ENCODE data around the gene GALNT10.

GALNT10 gene

DNA sequence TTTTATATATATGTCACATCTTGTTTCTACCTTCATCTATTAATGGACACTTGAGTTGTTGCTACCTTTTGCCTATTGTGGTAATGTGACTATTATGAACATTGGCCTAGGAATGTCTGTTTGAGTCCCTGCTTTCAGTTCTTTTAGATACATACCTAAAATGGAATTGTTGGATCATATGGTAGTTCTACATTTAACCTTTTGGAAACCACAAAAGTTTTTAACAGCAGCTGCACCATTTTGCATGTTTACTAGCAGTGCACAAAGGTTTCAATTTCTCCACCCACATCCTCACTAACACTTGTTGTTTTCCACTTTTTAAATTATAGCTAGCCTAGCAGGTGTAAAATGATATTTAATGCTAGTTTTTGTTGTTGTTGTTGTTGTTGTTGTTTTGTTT lies 88.4 kb downstream of the GALNT10 start:
- H3K4me1 Mint-ChIP-seq (ENCODE audit: low read depth), result peaks cover 29% of the 10 kb centered on the region
- no peak for DNase-seq (ENCODE audit: low spot score)
- peaks cover 6% of the 10 kb centered on the region for H3K36me3 Mint-ChIP-seq (ENCODE audit: low read depth)
- H3K4me3 Mint-ChIP-seq, result no peak overlapping the region
- H3K9me3 Mint-ChIP-seq, result peaks cover 5% of the 10 kb centered on the region
- no peaks in the 10 kb centered on the region for H3K27me3 Mint-ChIP-seq (ENCODE audit: low read depth)
- no peak overlapping the region for H3K27ac Mint-ChIP-seq

DNA sequence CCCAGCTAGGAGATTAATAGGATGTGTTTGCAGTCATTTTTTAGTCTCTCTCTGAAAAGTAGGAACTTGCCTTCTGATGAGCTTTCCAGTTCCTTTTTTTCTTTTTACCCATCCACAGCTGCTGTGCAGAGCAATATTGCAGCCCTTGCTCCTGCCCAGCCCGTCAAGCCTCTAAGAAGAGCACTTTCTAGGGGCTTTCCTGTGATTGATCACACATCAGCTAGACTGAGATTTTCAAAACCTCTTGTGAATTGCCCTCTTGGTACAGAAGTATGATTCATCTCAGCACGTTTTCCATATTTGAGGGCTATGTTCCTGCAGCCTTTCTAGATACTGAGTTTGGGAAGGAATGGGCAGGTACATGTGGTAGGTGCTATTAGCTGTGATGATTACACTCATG lies 93.9 kb downstream of the GALNT10 start:
- no peaks in the 10 kb centered on the region for H3K27me3 Mint-ChIP-seq (ENCODE audit: low read depth)
- DNase-seq (ENCODE audit: low spot score), result no peak
- H3K4me1 Mint-ChIP-seq (ENCODE audit: low read depth), result peaks cover 13% of the 10 kb centered on the region
- no peaks in the 10 kb centered on the region for H3K9me3 Mint-ChIP-seq
- no peak overlapping the region for H3K4me3 Mint-ChIP-seq
- H3K36me3 Mint-ChIP-seq (ENCODE audit: low read depth), result peaks cover 1% of the 10 kb centered on the region
- no peak overlapping the region for H3K27ac Mint-ChIP-seq

GRCh38 chr5:154285661-154286408 lies 95.3 kb downstream of the GALNT10 start:
- H3K36me3 Mint-ChIP-seq (ENCODE audit: low read depth), result peaks cover 1% of the 10 kb centered on the region
- H3K9me3 Mint-ChIP-seq, result no peaks in the 10 kb centered on the region
- H3K4me3 Mint-ChIP-seq, result no peak overlapping the region
- H3K27ac Mint-ChIP-seq, result no peak overlapping the region
- DNase-seq (ENCODE audit: low spot score), result no peak
- H3K27me3 Mint-ChIP-seq (ENCODE audit: low read depth), result no peaks in the 10 kb centered on the region
- H3K4me1 Mint-ChIP-seq (ENCODE audit: low read depth), result peaks cover 13% of the 10 kb centered on the region

DNA sequence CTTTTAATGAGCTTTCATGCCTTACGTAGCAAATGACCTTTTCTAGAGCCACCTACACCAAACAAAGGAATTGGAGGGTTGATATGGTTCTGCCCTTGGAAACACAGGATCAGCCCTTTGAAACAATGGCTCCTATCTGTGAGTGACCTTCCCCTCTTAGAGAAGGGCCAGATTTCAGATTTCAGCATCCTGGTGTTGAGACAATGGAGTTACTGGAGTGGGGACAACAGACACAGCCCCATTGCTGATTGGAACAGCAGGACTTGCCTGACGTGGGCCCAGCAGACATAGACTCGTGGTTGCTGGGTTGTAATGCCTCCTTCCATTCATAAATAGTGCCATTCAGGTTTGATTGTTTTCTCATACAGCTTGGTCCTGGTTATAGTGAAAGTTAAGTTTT lies 96.0 kb downstream of the GALNT10 start:
- no peak overlapping the region for H3K27ac Mint-ChIP-seq
- H3K9me3 Mint-ChIP-seq, result no peaks in the 10 kb centered on the region
- peaks cover 1% of the 10 kb centered on the region for H3K36me3 Mint-ChIP-seq (ENCODE audit: low read depth)
- H3K4me3 Mint-ChIP-seq, result no peak overlapping the region
- peaks cover 16% of the 10 kb centered on the region for H3K4me1 Mint-ChIP-seq (ENCODE audit: low read depth)
- no peak for DNase-seq (ENCODE audit: low spot score)
- no peaks in the 10 kb centered on the region for H3K27me3 Mint-ChIP-seq (ENCODE audit: low read depth)

DNA sequence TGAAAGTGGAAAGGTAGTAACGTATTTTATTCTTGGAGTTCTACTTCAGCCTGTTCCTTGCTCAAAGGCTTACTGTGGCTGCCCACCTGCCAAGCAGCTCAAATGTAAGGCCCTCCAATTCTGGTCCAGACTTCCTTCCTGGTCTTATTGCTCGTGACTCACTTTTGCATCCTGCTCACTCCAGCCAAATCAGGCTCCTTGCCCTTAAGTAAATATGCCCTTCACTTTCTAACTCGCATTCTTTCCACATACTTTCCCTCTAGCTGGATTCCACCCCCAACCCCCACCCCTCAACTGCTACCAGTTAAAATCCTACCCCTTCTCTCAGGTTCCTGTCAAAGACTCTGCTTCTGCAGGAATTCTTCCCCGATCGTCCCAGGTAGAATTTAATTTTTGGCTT lies 96.6 kb downstream of the GALNT10 start:
- H3K4me3 Mint-ChIP-seq, result no peak overlapping the region
- DNase-seq (ENCODE audit: low spot score), result no peak
- no peaks in the 10 kb centered on the region for H3K9me3 Mint-ChIP-seq
- H3K27ac Mint-ChIP-seq, result no peak overlapping the region
- peaks cover 21% of the 10 kb centered on the region for H3K4me1 Mint-ChIP-seq (ENCODE audit: low read depth)
- H3K27me3 Mint-ChIP-seq (ENCODE audit: low read depth), result no peaks in the 10 kb centered on the region
- peaks cover 1% of the 10 kb centered on the region for H3K36me3 Mint-ChIP-seq (ENCODE audit: low read depth)

DNA sequence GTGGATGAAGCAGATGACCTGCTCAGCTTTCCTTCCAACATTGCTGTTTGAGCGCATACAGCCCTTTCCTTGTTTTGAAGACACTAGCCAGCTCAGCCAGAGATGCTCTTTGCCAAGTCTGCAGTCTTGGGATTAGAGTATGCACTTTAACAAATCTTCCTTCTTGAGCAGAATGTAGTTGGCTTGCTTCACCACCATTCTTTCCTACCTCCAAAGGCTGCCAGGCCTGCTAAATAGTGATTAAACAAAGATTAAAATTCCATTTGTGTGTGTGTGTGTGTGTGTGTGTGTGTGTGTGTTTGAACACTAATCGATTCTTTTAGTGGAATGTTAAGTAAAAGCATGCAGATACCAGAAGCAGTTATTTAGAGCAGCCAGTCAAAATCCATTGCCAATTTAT lies 97.6 kb downstream of the GALNT10 start:
- Mint-ChIP-seq H3K4me1 (ENCODE audit: low read depth) (peaks cover 19% of the 10 kb centered on the region), H3K4me3 (no peak overlapping the region), H3K9me3 (no peaks in the 10 kb centered on the region), H3K27ac (no peak overlapping the region), H3K36me3 (ENCODE audit: low read depth) (peaks cover 1% of the 10 kb centered on the region), H3K27me3 (ENCODE audit: low read depth) (no peaks in the 10 kb centered on the region)
- DNase-seq (ENCODE audit: low spot score), result no peak

DNA sequence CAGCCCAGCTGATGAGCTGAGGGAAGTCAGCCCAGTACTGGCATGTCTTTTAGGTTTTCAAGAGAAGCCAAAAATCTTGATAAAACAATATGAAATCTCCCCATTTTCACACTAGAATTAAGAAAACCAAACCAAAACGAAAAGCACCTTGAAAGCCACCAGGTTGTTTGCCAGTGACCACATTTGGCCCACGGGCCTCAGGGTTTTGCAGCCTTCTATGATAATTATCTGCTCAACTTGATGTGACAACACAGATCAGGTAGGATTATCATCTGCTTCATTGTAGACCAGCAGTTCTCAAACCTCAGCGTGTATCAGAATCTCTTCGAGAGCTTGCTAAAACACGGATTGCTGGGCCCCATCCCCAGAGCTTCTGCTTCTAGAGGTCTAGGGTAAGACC lies 101.4 kb downstream of the GALNT10 start:
- H3K36me3 Mint-ChIP-seq (ENCODE audit: low read depth), result peaks cover 8% of the 10 kb centered on the region
- H3K27me3 Mint-ChIP-seq (ENCODE audit: low read depth), result no peaks in the 10 kb centered on the region
- H3K4me3 Mint-ChIP-seq, result no peak overlapping the region
- H3K9me3 Mint-ChIP-seq, result no peaks in the 10 kb centered on the region
- DNase-seq (ENCODE audit: low spot score), result no peak
- H3K4me1 Mint-ChIP-seq (ENCODE audit: low read depth), result peaks cover 19% of the 10 kb centered on the region
- H3K27ac Mint-ChIP-seq, result no peak overlapping the region

DNA sequence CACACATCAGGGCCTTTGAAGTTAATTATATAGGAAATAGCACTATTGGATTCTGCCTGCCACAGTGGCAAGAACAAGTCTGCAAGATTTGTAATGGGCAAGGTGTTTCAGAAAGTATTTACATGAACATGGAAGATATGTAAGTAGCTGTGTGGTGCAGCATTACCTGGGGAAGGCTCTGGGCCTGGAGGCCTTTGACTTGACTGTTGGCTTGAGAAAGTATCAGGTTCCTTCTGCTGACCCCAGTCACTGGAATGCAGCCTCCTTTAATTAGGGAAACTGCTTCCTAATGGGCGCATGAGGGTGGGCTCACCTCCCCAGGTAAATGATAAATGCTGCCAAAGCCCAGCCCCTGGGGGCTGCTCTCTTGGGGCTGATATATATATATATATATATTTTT lies 102.7 kb downstream of the GALNT10 start:
- DNase-seq (ENCODE audit: low spot score), result no peak
- no peak overlapping the region for H3K27ac Mint-ChIP-seq
- peaks cover 18% of the 10 kb centered on the region for H3K4me1 Mint-ChIP-seq (ENCODE audit: low read depth)
- H3K4me3 Mint-ChIP-seq, result no peak overlapping the region
- H3K27me3 Mint-ChIP-seq (ENCODE audit: low read depth), result no peaks in the 10 kb centered on the region
- peaks cover 13% of the 10 kb centered on the region for H3K36me3 Mint-ChIP-seq (ENCODE audit: low read depth)
- no peaks in the 10 kb centered on the region for H3K9me3 Mint-ChIP-seq

GRCh38 chr5:154295551-154295950 lies 105.0 kb downstream of the GALNT10 start:
- H3K9me3 Mint-ChIP-seq, result no peaks in the 10 kb centered on the region
- H3K4me1 Mint-ChIP-seq (ENCODE audit: low read depth), result peaks cover 10% of the 10 kb centered on the region
- H3K27me3 Mint-ChIP-seq (ENCODE audit: low read depth), result no peaks in the 10 kb centered on the region
- DNase-seq (ENCODE audit: low spot score), result no peak
- H3K27ac Mint-ChIP-seq, result no peak overlapping the region
- no peak overlapping the region for H3K4me3 Mint-ChIP-seq
- peaks cover 16% of the 10 kb centered on the region for H3K36me3 Mint-ChIP-seq (ENCODE audit: low read depth)

DNA sequence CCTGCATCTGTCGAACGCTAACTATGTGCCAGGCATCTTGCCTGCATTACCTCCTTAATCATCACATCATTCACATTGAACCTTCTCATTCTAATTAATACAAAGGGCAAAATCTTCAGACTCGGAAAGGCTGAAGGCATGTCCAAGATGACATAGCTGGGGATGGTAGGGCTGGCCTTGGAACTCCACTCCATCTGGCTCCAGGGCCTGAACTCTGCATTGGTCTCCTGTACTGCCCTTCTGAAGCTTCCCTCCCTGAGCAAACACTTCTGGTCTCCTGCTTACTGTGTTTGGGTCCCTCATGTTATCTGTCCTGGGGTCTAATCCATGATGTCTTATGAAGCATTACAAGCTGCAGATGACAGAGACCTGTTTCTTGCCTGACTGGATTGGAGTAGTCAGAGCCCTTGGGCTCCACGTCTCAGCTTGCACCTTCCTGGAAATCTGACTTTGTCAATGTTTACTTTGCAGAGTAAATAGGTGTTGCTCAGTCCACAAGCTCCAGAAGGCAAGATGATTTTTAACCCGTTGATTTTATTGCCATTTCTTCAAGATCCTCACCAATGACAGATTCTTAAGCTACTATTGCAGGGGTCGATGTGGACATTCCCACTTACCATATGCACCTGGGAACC lies 106.1 kb downstream of the GALNT10 start:
- H3K4me3 Mint-ChIP-seq, result no peak overlapping the region
- no peak overlapping the region for H3K27ac Mint-ChIP-seq
- peaks cover 6% of the 10 kb centered on the region for H3K4me1 Mint-ChIP-seq (ENCODE audit: low read depth)
- H3K9me3 Mint-ChIP-seq, result no peaks in the 10 kb centered on the region
- no peaks in the 10 kb centered on the region for H3K27me3 Mint-ChIP-seq (ENCODE audit: low read depth)
- H3K36me3 Mint-ChIP-seq (ENCODE audit: low read depth), result peaks cover 16% of the 10 kb centered on the region
- no peak for DNase-seq (ENCODE audit: low spot score)

DNA sequence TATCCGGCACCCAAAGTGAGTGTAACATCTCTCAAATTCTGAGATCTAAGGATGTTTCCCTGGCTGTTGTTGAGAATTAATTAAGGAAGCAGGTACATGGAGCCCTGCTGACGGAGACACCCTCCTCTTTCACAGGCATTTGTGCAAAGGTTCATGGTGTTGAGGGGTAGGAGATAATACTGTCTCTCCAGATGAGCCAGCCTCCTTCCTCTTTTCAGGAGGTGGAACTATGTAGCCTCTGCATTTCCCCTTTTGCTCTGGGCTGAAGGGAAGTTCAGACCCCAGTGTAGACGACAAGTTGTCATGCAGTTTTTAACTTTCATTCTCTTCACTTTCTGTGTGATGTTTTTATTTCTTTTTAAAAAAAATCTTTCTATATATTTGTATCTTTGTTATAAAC lies 107.5 kb downstream of the GALNT10 start:
- H3K36me3 Mint-ChIP-seq (ENCODE audit: low read depth), result peaks cover 24% of the 10 kb centered on the region
- H3K27me3 Mint-ChIP-seq (ENCODE audit: low read depth), result no peaks in the 10 kb centered on the region
- DNase-seq (ENCODE audit: low spot score), result no peak
- H3K4me1 Mint-ChIP-seq (ENCODE audit: low read depth), result no peaks in the 10 kb centered on the region
- no peak overlapping the region for H3K27ac Mint-ChIP-seq
- no peak overlapping the region for H3K4me3 Mint-ChIP-seq
- no peaks in the 10 kb centered on the region for H3K9me3 Mint-ChIP-seq

- Mint-ChIP-seq H3K9me3 (peaks cover 10% of the 10 kb centered on the region), H3K27ac (no peak overlapping the region), H3K4me3 (no peak overlapping the region), H3K4me1 (ENCODE audit: low read depth) (no peaks in the 10 kb centered on the region), H3K36me3 (ENCODE audit: low read depth) (peaks cover 42% of the 10 kb centered on the region), H3K27me3 (ENCODE audit: low read depth) (no peaks in the 10 kb centered on the region)
- no peak for DNase-seq (ENCODE audit: low spot score)
Measured at GRCh38 chr5:154300207-154300883, 109.8 kb downstream of the GALNT10 start.

DNA sequence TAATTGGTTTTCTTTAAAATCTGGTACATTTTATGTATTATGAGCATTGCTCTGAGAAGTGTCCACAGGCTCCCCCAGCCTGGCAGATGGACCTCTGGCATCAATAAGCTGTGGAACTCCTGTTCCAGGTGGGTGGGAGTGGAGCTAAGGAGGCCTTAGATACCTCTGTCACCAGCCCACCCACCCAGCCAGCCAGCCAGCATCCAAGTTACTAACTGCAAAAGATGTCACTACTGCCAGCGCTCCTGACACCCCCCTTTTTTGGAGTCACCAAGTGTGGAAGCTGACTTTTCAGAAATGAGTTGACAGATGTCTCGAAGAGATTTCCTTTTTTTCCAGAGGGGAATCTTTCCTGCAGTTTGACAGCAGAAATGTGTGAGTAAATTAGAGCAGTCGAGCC lies 111.2 kb downstream of the GALNT10 start:
- Mint-ChIP-seq H3K4me3 (no peak overlapping the region), H3K9me3 (peaks cover 10% of the 10 kb centered on the region), H3K4me1 (ENCODE audit: low read depth) (peaks cover 2% of the 10 kb centered on the region), H3K27me3 (ENCODE audit: low read depth) (no peaks in the 10 kb centered on the region), H3K27ac (no peak overlapping the region), H3K36me3 (ENCODE audit: low read depth) (peaks cover 38% of the 10 kb centered on the region)
- DNase-seq (ENCODE audit: low spot score), result no peak

- Mint-ChIP-seq H3K27ac (no peak overlapping the region), H3K9me3 (peaks cover 10% of the 10 kb centered on the region), H3K4me3 (no peak overlapping the region), H3K27me3 (ENCODE audit: low read depth) (no peaks in the 10 kb centered on the region), H3K4me1 (ENCODE audit: low read depth) (peaks cover 2% of the 10 kb centered on the region), H3K36me3 (ENCODE audit: low read depth) (peaks cover 35% of the 10 kb centered on the region)
- DNase-seq (ENCODE audit: low spot score), result no peak
Measured at GRCh38 chr5:154302161-154302560, 111.6 kb downstream of the GALNT10 start.
